IPS DF 6.9 (cell line): ENCODE results near the gene PARP16.

Experiments
- DNase-seq: peaks from one replicate; pipeline ENCODE4 v3.0.0-alpha.2; 2013; ENCODE audit warnings: low read depth, low spot score
- H3K27ac ChIP-seq: one replicate; pipeline ENCODE4 v1.5.1; 2013; ENCODE audit warnings: low read length, control low read depth
- H3K27me3 ChIP-seq: 2 replicates; pipeline ENCODE4 v1.6.1; 2013; ENCODE audit warnings: mild to moderate bottlenecking, low read length; ENCODE audit not compliant: control insufficient read depth, insufficient read depth
- H3K36me3 ChIP-seq: 2 replicates; pipeline ENCODE4 v1.6.1; 2013; ENCODE audit warnings: low read length; ENCODE audit not compliant: control insufficient read depth, insufficient read depth
- H3K4me1 ChIP-seq: 2 replicates; pipeline ENCODE4 v1.6.1; 2013; ENCODE audit warnings: low read length; ENCODE audit not compliant: control insufficient read depth, insufficient read depth
- H3K4me3 ChIP-seq: 2 replicates; pipeline ENCODE4 v1.5.1; 2013; ENCODE audit warnings: mild to moderate bottlenecking, low read length
- H3K9me3 ChIP-seq: 2 replicates; pipeline ENCODE4 v1.6.1; 2013; ENCODE audit warnings: low read length, inconsistent platforms; ENCODE audit not compliant: control insufficient read depth, insufficient read depth
- WGBS: extraction: QIAGEN DNeasy Blood & Tissue Kit; methylation state at CpG from one replicate; pipeline ENCODE4 v1.1.7; 2013; ENCODE audit warnings: mixed read lengths, missing lambda C conversion rate; ENCODE audit not compliant: insufficient read length, insufficient coverage; 5-methylcytosine and 5-hydroxymethylcytosine counted together

PARP16 gene

DNA sequence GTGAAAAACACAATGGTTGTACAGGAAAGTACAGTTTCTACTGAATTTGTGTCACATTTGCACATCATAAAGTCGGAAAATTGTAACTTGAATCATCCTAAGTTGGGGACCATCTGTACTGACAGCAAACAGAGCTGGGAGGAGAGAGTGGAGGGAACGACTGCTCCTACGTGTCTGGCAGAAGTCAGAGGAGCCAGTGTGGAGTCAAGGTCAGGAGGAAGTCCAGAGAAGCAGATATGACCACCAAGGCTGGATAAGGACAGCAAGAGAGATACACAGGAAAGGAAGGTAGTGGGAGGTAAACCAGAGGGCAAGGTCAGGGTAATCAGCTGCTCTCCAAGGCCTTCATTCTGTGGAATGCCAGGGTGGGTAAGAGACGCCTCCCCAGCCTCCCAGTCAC, 72.7 kb downstream of the PARP16 start:
- Histone ChIP-seq H3K27me3 (no peaks in the 10 kb centered on the region), H3K9me3 (no peaks in the 10 kb centered on the region), H3K27ac (no peak overlapping the region), H3K36me3 (no peaks in the 10 kb centered on the region), H3K4me1 (peaks cover 4% of the 10 kb centered on the region; the same call in 1 of the 2 replicates), H3K4me3 (no peak overlapping the region)
- WGBS: no CpG with 5 or more reads among the region's 4 CpGs
- no peak for DNase-seq

DNA sequence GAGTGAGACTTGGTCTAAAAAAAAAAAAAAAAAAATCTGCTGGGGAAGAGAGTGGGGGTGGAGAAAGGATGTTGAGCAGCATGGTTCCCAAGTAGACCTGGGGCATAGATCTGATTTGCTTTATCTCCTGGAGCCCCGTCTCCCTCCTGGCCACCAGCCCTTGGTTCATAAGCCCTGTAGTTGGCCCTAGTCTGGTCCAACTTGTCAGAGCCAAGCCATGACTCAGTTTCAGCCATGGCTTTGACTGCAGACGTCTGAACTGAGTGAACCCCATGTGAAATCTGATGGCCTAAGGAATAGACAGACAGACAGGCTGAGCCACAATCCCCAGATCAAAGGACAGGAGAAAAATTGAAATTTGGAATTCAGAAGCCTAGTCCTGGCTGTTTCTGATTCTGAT, 73.4 kb downstream of the PARP16 start:
- H3K27ac ChIP-seq: no peak overlapping the region
- no CpG with 5 or more reads among the region's 2 CpGs for WGBS
- no peak for DNase-seq
- no peaks in the 10 kb centered on the region for H3K27me3 ChIP-seq
- H3K4me3 ChIP-seq: no peak overlapping the region
- H3K4me1 ChIP-seq: peaks cover 4% of the 10 kb centered on the region; the same call in 1 of the 2 replicates
- H3K36me3 ChIP-seq: no peaks in the 10 kb centered on the region
- H3K9me3 ChIP-seq: no peaks in the 10 kb centered on the region

DNA sequence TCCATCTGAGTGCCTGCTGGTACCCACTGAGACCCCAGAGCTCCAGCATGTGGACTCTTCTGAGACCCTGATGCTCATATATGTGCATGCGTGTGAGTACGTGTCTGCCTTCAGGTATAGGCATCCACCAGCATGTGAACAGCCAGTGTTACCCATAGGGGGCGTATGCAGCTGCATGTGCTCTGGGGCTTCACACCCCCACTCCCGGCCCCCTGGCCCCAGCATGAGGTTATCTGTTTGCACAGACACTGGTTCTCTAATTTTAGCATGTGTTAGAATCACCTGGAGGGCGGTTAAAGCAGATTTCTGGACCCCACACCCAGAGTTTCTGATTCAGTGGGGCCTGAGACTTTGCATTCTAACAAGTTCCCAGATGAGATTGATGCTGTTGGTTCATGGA, 74.6 kb downstream of the PARP16 start:
- H3K9me3 ChIP-seq: no peaks in the 10 kb centered on the region
- H3K27me3 ChIP-seq: no peaks in the 10 kb centered on the region
- no peak overlapping the region for H3K27ac ChIP-seq
- DNase-seq: peak; percentile 29
- H3K36me3 ChIP-seq: no peaks in the 10 kb centered on the region
- H3K4me3 ChIP-seq: no peak overlapping the region
- H3K4me1 ChIP-seq: peaks cover 4% of the 10 kb centered on the region; the same call in 1 of the 2 replicates
- WGBS: no CpG with 5 or more reads among the region's 5 CpGs

DNA sequence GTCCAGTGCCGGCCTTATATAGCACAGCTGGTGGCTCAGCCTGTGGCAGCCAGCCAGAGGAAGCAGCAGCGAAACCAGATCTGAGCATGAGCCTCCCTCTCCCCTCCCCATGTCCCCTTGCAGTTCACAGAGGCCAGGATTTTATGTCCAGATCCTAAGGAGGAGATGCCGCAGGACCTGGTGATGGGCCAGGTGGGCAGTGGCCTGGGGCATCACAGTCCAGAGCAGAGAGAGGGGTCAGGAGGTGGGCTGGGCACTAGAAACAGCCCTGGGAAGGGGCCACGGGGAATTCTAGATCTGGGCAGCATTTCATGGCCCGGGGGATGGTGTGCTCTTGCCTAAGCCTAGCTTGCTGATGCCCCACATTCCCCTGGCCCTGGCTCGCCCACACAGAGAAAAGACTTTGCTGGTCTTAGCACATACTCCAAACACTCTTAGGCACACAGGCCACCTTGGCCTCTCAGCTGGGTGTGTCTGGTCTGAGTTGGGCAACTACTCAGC, 75.2 kb downstream of the PARP16 start:
- WGBS: no CpG with 5 or more reads among the region's 6 CpGs
- DNase-seq: no peak
- Histone ChIP-seq H3K27ac (no peak overlapping the region), H3K4me1 (peaks cover 4% of the 10 kb centered on the region; the same call in 1 of the 2 replicates), H3K27me3 (no peaks in the 10 kb centered on the region), H3K4me3 (no peak overlapping the region), H3K36me3 (no peaks in the 10 kb centered on the region), H3K9me3 (no peaks in the 10 kb centered on the region)

DNA sequence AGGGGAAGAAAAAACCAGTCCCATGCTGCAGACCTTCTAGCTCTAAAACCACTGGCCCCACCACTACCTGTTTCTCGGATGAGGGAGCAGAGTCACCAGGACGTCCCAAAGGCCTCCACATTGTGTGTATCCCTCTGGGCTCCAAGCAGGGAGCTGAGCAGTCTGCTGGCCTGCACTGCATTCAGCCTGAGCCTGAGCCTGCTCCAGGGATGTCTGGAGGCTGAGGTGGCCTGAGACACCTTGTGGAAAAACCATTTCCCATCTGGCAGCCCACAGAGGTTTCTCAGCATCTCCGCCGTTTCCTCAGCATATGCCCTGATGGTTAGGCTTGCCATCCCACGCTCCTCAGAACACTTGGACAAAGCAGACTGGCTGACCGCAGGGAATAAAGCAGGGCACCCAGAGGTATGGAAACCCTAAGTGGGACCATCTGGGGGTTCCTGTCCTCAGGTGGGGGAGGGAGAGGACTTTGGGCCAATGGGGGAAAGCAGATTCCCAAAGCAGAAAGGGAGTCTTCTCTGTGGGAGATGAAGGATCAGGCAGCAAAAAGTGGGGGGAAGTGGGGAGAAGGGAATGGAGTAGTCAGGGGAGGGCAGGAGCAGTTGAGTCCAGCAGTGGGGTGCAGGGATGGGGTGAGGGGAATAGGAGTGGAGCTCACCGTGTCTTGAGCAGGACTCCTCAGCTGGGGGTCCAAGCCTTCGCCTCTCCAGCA, 75.8 kb downstream of the PARP16 start, which contains the start of gene CILP:
TSS of gene CILP (minus strand) at position 704 of the 712 bp plus-strand sequence. CDS start 1,718 bp downstream, outside the sequence.
- no peak within 1 kb of the TSS for H3K4me3 ChIP-seq
- no peaks in the 10 kb centered on the region for H3K9me3 ChIP-seq
- no CpG with 5 or more reads among the region's 8 CpGs for WGBS
- H3K27ac ChIP-seq: no peak within 1 kb of the TSS
- H3K27me3 ChIP-seq: no peaks in the 10 kb centered on the region
- no peak for DNase-seq
- H3K36me3 ChIP-seq: no peaks in the 10 kb centered on the region
- peaks cover 4% of the 10 kb centered on the region; the same call in 1 of the 2 replicates for H3K4me1 ChIP-seq

DNA sequence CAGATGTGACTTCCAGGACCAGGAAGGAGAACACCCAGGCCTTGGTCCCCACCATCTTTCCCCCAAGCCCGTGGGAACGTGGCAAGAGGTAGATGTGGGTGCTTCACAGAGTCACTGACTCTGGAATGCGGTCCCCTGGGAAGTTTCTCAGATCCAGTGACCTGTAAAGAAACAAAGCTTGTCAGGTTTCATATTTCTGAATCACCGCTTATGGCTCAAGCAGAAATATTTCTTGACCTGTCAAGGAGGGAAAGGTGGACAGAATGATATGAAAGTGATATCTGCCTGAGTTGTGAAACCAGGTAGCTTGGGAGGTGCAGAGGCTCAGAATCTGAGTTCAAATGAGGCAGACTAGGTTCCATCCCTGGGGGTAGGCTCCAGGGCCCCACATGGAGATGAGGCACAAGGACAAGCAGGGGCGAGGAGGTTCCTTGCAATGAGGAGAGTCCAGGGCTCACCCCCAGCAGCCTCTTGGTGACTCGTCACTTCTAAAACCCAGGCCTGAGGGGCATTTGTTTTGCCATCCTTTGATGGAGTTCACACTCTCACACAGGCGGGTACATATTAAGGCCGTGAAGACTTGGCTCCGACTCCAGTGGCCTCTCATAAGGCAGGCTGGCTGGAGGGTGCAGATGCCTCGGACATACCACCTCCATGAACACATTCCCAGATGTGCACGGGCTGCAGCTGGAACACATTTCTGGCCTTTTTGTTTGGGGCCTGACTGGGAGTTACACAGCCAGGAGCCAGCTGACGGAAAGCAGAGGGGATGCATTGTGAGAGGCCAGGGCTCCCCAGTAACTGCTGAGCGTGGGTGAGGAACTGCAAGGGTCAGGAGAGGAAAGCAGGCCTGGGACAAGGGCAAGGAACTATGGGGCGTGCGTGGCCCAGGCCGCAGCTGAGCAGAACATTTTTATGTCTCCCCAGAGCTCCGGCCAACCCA, 76.7 kb downstream of the PARP16 start:
- no peaks in the 10 kb centered on the region for H3K36me3 ChIP-seq
- no CpG with 5 or more reads among the region's 17 CpGs for WGBS
- no peaks in the 10 kb centered on the region for H3K9me3 ChIP-seq
- no peak overlapping the region for H3K27ac ChIP-seq
- no peak overlapping the region for H3K4me3 ChIP-seq
- H3K4me1 ChIP-seq: peaks cover 4% of the 10 kb centered on the region; the same call in 1 of the 2 replicates
- no peaks in the 10 kb centered on the region for H3K27me3 ChIP-seq
- no peak for DNase-seq

GRCh38 chr15:65208647-65209046, 78.0 kb downstream of the PARP16 start:
- Histone ChIP-seq H3K27ac (no peak overlapping the region), H3K4me1 (peaks cover 4% of the 10 kb centered on the region; the same call in 1 of the 2 replicates), H3K9me3 (no peaks in the 10 kb centered on the region), H3K27me3 (no peaks in the 10 kb centered on the region), H3K36me3 (no peaks in the 10 kb centered on the region), H3K4me3 (no peak overlapping the region)
- DNase-seq: no peak
- no CpG with 5 or more reads among the region's 2 CpGs for WGBS
